ENCODE measurements around the gene SKA1.
"Not testable (repeated sequence)": the region's sequence is repeated elsewhere in the genome, so short reads cannot be mapped to it uniquely, and the experiment has no call there.

SKA1 gene

GRCh38 chr18:50432915-50433314, 58.1 kb downstream of the SKA1 start:
- DNase-seq (ENCODE audit: low read depth), result no peak

- not testable (repeated sequence) for DNase-seq (ENCODE audit: low read depth)
These were observed 61.9 kb downstream of the SKA1 start for GRCh38 chr18:50436742-50437141.

- DNase-seq (ENCODE audit: low read depth), result no peak
These were observed 64.7 kb downstream of the SKA1 start for GRCh38 chr18:50439460-50440015.

- DNase-seq (ENCODE audit: low read depth), result no peak
These were observed 66.2 kb downstream of the SKA1 start for GRCh38 chr18:50441016-50441415.

DNA sequence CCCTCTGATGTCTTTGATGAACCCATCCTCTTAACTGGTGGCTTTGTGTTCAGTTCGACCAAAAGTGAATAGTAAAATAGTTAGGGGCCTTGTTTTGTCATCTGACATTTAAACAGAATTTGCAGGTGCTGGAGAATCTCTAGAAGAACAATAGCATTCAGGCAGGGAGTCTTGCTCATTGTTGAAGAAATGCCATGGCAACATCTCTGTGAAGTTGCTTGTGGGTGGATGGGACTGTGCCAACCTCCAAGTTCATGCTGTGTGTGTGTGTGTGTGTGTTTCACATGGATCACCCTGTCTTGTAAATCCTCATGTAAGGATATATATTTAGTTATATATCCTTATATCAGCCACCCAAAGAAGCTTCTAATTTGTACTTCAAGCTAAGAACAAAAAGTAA, 66.7 kb downstream of the SKA1 start:
- no peak for DNase-seq (ENCODE audit: low read depth)

Measured in GM04504 (cell line).